Sigmoid colon (tissue), 4 donors: ENCODE results near the gene SOAT2.

ENCODE experiments used
- CTCF ChIP-seq, 4 experiments: fragments of 450-650 bp in 3 of 4; fragments of 200-600 bp in 1 of 4; IDR thresholded peaks; one replicate each; pipeline ENCODE4 v1.5.1; 2016 to 2019; ENCODE audit warnings: antibody characterized with exemption in 4 of 4, mild to moderate bottlenecking in 3 of 4, moderate library complexity in 2 of 4
- EP300 ChIP-seq, 4 donors: sonication (generic); formaldehyde crosslinking; IDR thresholded peaks; one replicate each; pipeline ENCODE4 v1.6.1; 2017; ENCODE audit warnings: antibody characterized with exemption in 4 of 4
- POLR2A ChIP-seq, 2 donors: fragments of 450-650 bp; IDR thresholded peaks; one replicate each; pipeline ENCODE4 v1.6.1; 2016; ENCODE audit warnings: antibody characterized with exemption in 2 of 2, mild to moderate bottlenecking in 2 of 2, moderate library complexity in 2 of 2

DNA sequence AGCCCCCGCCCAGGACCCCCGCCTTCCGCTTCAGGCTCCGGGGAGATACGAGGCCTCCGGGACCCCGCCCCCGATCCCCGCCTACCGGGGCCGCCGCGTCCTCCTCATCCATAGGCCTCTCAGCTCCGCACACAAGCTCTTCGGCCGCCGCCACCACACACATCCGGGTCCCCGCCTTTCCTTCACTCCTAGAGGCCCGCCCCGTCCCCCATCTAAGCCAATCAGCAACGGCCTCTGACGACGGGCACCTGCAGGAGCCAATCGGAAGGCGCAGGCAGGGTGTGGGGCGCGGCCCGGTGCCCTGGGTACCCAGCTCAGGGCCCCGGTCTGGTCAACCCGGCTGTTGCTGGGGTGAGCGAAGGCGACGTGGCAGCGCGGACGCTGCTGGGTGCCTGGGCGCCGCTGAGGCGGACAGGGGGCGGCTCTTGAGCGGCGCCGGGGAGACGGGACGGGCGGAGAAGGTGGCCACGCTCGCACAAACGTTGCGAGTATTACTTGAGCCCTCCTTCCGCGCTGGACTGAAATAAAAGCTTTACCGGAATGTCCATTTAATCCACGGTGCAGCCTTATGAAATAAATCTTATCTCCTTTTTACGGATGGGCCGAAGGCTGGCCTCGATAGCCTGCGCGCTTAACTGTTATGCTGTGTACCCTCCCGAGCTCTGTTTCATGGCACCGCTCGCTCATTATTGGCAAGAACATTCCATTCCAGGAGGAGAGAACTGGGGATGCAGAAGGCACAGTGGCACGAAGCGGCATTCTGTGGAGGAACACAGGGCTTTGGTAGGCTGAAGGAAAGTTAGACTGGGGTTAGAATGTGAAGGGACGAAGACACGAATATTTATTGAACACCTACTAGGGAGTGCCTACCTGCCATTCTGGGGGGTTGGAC lies 23.8 kb upstream of the SOAT2 start, which contains the start of gene SPRYD3:
- no peak for TF ChIP-seq EP300 (IDR thresholded peaks at IDR 0.05)
- peak; percentile 81 to 90 for TF ChIP-seq POLR2A (IDR thresholded peaks at IDR 0.05)
- no peak for TF ChIP-seq CTCF (IDR thresholded peaks at IDR 0.05)
